ENCODE data around the gene DACT2.

DNA sequence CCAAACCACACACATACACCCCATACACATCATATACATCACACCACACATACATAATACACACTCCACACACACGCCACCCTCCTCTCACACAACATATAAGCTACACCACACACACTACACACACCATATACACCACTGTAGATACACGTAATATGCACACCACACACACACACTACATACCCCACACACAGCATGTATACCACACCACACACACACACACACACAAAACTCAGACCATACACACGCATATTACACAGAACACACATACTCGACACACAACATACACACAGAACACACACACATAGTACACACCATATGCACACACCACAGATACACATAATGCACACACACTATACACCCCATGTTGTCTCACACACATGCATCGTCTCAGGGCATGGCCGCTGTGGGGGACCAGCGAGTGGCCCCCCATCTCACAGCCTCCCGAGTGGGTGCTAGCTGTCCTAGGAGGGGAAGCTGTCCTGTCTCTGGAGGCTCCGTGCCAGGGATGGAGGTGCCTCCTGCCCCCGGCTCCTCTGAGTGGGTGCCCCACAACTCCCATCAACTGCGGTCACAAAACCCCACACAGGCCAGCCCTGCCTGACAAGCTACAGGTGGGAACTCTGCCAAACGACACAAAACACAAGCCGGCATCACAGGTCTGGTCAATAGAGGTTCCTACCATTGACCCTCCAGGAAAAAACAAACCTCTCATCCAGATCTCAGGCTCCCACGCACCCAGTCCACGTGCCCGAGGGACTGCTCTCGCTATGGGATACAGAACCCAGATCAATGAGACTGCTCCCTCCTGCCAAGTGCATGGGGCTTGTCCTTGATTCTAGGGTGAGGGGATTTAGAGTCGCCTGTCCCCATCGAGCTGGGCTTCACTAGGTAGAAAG is 49.1 kb downstream of the DACT2 start:
- TF ChIP-seq, protein P1, sequence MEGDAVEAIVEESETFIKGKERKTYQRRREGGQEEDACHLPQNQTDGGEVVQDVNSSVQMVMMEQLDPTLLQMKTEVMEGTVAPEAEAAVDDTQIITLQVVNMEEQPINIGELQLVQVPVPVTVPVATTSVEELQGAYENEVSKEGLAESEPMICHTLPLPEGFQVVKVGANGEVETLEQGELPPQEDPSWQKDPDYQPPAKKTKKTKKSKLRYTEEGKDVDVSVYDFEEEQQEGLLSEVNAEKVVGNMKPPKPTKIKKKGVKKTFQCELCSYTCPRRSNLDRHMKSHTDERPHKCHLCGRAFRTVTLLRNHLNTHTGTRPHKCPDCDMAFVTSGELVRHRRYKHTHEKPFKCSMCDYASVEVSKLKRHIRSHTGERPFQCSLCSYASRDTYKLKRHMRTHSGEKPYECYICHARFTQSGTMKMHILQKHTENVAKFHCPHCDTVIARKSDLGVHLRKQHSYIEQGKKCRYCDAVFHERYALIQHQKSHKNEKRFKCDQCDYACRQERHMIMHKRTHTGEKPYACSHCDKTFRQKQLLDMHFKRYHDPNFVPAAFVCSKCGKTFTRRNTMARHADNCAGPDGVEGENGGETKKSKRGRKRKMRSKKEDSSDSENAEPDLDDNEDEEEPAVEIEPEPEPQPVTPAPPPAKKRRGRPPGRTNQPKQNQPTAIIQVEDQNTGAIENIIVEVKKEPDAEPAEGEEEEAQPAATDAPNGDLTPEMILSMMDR (IDR thresholded peaks at IDR 0.05; ENCODE audit: control extremely low read depth in 1 of 3, insufficient read depth in 1 of 3, low read depth in 1 of 3, low read length in 3 of 3) = no peak
- TF ChIP-seq GABPA (IDR thresholded peaks at IDR 0.05; ENCODE audit: borderline replicate concordance, insufficient read depth, low read length) (no peak), TEAD4 (IDR thresholded peaks at IDR 0.05; ENCODE audit: low read depth, low read length) (no peak), BCL11A (IDR thresholded peaks at IDR 0.05; ENCODE audit: low read depth in 2 of 2, low read length in 2 of 2) (no peak), POLR2A (IDR thresholded peaks at IDR 0.05; ENCODE audit: control extremely low read depth in 1 of 2, low read depth in 2 of 2, low read length in 2 of 2) (no peak), MAFK (IDR thresholded peaks at IDR 0.05; ENCODE audit: low read depth, low read length) (no peak), BRCA1 (IDR thresholded peaks at IDR 0.05; ENCODE audit: low read depth, low read length) (no peak), EP300 (IDR thresholded peaks at IDR 0.05; ENCODE audit: borderline replicate concordance in 1 of 2, low read depth in 2 of 2, low read length in 2 of 2) (no peak)
- TF ChIP-seq, protein P2, sequence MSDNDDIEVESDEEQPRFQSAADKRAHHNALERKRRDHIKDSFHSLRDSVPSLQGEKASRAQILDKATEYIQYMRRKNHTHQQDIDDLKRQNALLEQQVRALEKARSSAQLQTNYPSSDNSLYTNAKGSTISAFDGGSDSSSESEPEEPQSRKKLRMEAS (IDR thresholded peaks at IDR 0.05) = no peak
